GM12872 (cell line): ENCODE measurements around the gene ORM2.

ENCODE experiments used
- CTCF ChIP-seq: IDR thresholded peaks from 3 replicates; pipeline ENCODE4 v1.5.1; 2011; ENCODE audit warnings: low read depth, mild to moderate bottlenecking, low read length, moderate library complexity; ENCODE audit not compliant: insufficient read depth

ORM2 gene

GRCh38 chr9:114372921-114373448, 43.3 kb downstream of the ORM2 start:
- no peak for TF ChIP-seq CTCF

GRCh38 chr9:114373960-114374730, 44.5 kb downstream of the ORM2 start:
- no peak for TF ChIP-seq CTCF

- TF ChIP-seq CTCF, result no peak
Measured at GRCh38 chr9:114374936-114375335, 45.3 kb downstream of the ORM2 start.

DNA sequence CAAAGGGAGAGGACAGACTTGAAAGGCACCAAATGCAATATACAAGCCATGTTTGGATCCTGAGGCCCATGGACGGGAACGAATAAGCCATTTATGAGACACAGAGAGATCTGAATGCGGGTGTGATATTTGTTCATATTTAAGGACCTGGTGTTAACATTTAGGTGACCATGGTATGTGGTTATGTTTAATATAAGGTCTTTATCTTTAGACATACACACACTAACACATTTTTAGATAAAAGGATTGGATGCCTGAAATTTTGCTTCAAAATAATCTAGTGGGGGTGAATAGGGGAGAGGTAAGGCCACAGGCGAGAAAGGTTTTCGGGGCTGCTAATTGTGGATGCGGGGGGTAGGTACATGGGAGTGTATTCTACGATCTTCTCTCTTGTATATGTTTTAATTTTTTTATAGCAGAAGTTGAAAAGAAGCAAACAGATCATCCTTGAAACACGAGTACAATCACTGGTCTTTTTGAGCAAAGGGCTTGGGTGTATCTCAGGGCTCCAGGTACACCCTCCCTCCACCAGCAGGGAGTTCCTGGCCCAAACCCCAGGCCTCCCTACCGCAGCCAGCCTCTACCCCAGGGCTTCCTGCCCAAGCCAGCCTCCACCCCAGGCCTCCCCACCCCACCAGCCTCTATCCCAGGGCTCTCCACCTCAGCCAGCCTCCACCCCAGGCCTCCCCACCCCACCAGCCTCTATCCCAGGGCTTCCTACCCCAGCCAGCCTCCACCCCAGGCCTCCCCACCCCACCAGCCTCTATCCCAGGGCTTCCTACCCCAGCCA, 45.9 kb downstream of the ORM2 start:
- TF ChIP-seq CTCF, result no peak

- TF ChIP-seq CTCF, result no peak
Measured at GRCh38 chr9:114376586-114377445, 47.1 kb downstream of the ORM2 start.

GRCh38 chr9:114378016-114378415, 48.3 kb downstream of the ORM2 start:
- TF ChIP-seq CTCF, result no peak

GRCh38 chr9:114378883-114379282, 49.2 kb downstream of the ORM2 start:
- TF ChIP-seq CTCF, result no peak
